Measurements from ENCODE around the gene TMEM42. TPM values are rescaled to one million over a fixed set of nuclear protein-coding genes. Genes with fewer than 3 reads are reported as not detected.

TMEM42 gene
- total RNA-seq: 23.3 and 42.2 TPM in 2 replicates

GRCh38 chr3:44861412-44862225, at the start of gene TMEM42:
Gene TMEM42, plus strand, starts transcription at chr3:44861912. Its CDS starts 13 bp downstream, at chr3:44861925.

DNA sequence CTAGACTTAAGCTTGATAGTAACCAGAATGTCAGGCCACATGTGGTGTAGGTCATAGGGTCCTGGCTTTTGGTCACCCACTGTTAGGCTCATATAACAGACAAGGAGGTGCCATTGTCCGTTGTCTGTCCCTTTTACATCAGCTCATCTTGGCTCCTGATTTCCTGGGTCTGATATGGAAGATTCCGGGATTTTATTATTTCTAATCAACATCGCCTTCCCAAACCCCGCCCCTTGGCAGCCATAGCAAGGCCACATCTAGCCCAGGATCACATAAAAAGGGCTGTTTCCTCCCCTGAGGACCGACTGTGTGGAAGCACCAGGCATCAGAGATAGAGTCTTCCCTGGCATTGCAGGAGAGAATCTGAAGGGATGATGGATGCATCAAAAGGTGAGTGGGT, 12.6 kb downstream of the TMEM42 start, which contains the start of gene TGM4:
TGM4 (plus strand) TSS at position 301 of the 400 bp plus-strand sequence; CDS start at position 372, 71 bp downstream.

Other genes starting within 250 kb of the TMEM42 start
- 8.0 and 24.1 TPM in 2 replicates for gene ZNF197, start 236.9 kb upstream of the TMEM42 start, total RNA-seq
- 7.2 and 13.8 TPM in 2 replicates for gene ZNF35, start 213.2 kb upstream of the TMEM42 start, total RNA-seq
- 4.5 and 6.5 TPM in 2 replicates for gene ZNF502, start 149.3 kb upstream of the TMEM42 start, total RNA-seq
- gene ZNF501, start 132.3 kb upstream of the TMEM42 start, total RNA-seq: 4.7 and 11.4 TPM in 2 replicates
- 16.4 and 27.5 TPM in 2 replicates for gene KIAA1143, start 100.3 kb upstream of the TMEM42 start, total RNA-seq
- 4.9 and 7.6 TPM in 2 replicates for gene KIF15, start 100.1 kb upstream of the TMEM42 start, total RNA-seq
- gene TGM4, start 12.7 kb downstream of the TMEM42 start, total RNA-seq: not detected in 2 replicates
- 60.0 and 73.9 TPM in 2 replicates for gene ZDHHC3, start 114.3 kb downstream of the TMEM42 start, total RNA-seq
- gene EXOSC7, start 114.3 kb downstream of the TMEM42 start, total RNA-seq: 30.4 and 35.0 TPM in 2 replicates
- 0.52 and 1.7 TPM in 2 replicates for gene CLEC3B, start 164.4 kb downstream of the TMEM42 start, total RNA-seq